NCI-H69 (cell line): ENCODE data around the gene GOLGA6D.
"Not testable (repeated sequence)": the region's sequence is repeated elsewhere in the genome, so short reads cannot be mapped to it uniquely, and the experiment has no call there.

Source experiments
- DNase-seq: peaks from one replicate; lab custom pipeline; 2025; lab: John Stamatoyannopoulos, UW

Gene GOLGA6D, protein sequence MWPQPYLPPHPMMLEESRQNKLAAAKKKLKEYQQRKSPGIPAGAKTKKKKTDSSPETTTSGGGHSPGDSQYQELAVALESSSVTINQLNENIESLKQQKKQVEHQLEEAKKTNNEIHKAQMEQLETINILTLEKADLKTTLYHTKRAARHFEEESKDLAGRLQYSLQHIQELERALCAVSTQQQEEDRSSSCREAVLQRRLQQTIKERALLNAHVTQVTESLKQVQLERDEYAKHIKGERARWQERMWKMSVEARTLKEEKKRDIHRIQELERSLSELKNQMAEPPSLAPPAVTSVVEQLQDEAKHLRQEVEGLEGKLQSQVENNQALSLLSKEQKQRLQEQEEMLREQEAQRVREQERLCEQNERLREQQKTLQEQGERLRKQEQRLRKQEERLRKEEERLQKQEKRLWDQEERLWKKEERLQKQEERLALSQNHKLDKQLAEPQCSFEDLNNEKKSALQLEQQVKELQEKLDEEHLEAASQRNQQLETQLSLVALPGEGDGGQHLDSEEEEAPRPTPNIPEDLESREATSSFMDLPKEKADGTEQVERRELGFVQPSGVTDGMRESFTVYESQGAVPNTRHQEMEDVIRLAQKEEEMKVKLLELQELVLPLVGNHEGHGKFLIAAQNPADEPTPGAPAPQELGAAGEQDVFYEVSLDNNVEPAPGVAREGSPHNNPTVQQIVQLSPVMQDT

GRCh38 chr15:75282572-75282971, at the start of gene GOLGA6D:
GOLGA6D (plus strand) TSS chr15:75282835; CDS start chr15:75282876, 41 bp downstream.
- not testable (repeated sequence) for DNase-seq

DNA sequence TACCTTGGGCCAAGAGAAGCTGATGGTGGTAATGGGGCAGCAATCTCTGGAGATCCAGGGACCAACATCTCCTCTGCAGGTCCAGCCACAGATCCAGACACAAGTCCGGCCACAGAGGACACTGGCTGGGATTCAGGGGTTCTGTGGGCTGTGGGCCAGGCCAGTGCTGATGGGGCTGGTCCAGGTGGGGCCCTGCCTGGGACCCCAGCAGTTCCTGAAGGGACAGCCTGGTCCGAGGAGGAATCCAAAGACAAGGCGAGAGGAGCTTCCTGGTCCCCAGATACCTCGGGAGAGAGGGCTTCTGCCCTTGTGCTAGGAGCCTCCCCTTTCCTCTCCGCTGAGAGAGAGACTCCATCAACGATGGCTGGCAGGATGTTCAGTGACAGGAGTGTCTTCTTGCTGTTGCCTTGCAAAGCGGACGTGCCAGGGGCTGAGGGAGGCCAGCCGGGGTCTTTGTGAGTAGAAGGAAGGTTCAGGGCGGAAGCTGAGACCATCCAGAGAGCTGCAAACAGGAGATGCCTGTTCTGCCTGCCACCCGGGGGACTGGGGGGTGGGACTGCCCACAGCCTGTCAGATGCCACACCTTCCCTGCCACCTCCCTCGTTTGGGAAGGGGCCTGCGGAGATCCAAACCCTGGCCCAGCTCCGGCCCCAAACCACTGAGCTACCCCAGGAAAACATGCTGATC, 49.0 kb upstream of the GOLGA6D start:
- DNase-seq: no peak

GRCh38 chr15:75234191-75234810, 48.3 kb upstream of the GOLGA6D start:
- no peak for DNase-seq

- DNase-seq: no peak
Observed at GRCh38 chr15:75235051-75235673, 47.5 kb upstream of the GOLGA6D start.

DNA sequence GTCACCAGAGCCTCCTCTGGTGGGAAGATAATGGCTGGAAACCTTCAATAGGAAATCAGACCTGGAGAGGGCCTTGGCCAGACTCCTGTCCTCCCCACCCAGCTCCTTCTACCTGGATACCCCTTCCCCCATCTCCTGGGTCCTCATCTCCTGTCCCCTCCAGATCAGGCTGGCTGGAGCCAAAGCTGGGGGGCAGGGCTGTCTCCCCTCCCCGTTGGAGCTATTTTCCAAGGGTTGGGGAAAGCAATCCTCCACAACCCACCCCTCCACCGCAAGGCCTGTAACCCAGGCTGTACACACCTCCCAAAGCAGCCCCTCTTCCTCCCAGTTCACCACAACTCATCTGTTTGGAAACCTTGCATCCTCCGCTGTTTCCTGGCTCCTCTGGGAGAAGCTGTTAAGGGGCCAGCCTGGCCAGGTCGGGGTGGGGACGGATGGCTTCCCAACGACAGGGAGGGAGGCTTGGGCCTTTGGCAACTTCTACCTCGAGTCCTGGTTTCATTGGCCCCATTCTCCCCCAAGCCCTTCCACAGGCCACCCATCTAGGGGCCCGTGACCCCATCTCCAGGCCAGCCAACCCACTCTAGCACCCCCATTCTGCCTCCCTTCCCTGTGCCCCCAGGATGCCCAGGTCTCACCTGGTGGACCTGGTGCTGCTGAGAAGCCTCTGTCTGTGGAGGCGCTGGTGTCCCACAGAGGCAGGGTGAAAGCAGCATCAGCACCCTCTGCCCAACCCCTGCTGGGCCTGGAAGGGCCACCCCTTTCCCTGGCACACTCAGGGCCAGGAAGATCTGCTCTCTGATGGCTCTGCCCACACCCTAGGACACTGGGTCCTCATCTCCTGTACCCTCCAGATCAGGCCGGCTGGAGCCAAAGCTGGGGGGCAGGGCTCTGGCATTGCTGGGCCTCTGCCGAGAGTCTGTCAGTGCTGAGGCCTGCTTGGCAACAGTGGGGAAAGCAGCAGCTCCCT, 46.6 kb upstream of the GOLGA6D start:
- no peak for DNase-seq

- DNase-seq: no peak
Observed at GRCh38 chr15:75237316-75237982, 45.2 kb upstream of the GOLGA6D start.

DNA sequence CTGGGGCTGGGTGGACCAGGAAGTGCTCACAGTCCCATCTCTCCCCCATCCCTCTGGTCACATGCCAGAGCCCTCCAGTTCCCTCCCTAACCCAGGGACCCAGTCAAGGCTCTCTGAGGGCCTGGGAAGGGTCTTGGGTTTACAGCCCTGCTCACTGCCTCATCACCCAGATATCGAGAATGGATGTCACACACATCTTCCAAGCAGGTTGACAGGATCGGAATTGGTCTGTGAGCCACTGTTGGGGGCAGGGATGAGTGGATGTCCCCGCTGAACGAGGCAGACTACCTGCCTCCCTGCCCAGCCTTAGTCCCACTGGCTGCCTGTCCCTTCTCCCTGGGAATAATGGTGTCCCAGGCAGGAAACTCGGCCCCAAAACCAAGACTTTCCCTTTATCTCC, 44.5 kb upstream of the GOLGA6D start:
- no peak for DNase-seq

GRCh38 chr15:75245741-75246140, 36.9 kb upstream of the GOLGA6D start:
- DNase-seq: not testable (repeated sequence)

DNA sequence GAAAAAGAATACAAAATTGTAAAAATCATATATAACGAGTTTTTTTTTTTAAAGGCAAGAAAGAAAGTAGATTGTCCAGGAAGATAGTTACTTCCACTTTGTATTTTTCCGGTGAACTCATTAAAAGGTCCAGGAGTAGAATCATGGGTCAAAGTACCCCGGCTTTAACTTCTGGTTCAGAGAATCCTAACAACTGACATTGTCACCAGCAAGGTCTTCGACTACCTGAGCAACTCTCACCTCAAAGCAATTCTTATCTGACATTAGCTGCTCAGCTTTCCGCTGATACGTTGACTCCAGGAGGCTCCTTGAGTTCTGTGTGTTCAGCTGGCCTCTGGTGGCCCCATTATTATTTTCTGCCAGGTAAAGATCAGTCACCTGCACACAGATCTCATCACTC, 33.6 kb upstream of the GOLGA6D start:
- DNase-seq: not testable (repeated sequence)

DNA sequence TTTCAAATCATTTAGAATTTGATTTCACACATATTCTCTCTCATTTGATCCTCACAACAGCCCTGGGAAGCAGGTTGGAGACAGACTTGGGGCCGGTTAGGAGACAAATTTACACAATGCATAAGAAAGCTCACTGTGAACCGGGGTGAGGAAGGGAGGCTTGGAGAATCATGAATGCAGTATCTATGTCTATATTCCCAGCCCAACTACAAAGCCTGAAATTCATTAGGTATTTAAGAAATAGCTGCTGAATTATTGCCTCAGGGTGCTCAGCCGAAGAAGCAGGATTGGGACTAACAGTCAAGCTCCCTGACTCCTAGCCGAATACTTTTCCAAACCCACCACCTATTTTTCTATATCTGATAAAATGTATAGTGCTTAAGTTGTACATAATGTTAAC, 32.9 kb upstream of the GOLGA6D start:
- no peak for DNase-seq

- DNase-seq: not testable (repeated sequence)
Observed at GRCh38 chr15:75251343-75251742, 31.3 kb upstream of the GOLGA6D start.

GRCh38 chr15:75252285-75252684, 30.4 kb upstream of the GOLGA6D start:
- DNase-seq: not testable (repeated sequence)

DNA sequence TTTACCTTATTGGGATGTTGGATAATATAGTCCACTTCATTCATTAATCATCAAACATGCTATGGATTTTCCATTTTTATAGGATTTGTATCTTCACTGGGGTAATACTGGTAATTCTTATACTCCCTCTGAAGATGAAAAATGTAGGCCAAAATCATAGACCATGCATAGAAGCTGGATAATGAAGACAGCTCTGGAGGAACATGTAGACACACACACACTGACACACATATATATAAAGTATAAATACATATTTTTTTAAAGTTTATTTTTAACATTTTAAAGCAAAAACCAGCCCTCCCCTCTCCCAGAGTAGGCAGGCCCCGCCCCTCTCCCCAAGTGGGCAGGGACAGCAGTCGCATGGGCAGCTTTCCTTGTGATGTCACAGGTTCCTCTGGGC, 24.6 kb upstream of the GOLGA6D start, which contains the start of gene GOLGA6C:
GOLGA6C (plus strand) TSS at position 301 of the 400 bp plus-strand sequence. CDS start 265 bp downstream, outside the sequence.
- DNase-seq: not testable (repeated sequence)

DNA sequence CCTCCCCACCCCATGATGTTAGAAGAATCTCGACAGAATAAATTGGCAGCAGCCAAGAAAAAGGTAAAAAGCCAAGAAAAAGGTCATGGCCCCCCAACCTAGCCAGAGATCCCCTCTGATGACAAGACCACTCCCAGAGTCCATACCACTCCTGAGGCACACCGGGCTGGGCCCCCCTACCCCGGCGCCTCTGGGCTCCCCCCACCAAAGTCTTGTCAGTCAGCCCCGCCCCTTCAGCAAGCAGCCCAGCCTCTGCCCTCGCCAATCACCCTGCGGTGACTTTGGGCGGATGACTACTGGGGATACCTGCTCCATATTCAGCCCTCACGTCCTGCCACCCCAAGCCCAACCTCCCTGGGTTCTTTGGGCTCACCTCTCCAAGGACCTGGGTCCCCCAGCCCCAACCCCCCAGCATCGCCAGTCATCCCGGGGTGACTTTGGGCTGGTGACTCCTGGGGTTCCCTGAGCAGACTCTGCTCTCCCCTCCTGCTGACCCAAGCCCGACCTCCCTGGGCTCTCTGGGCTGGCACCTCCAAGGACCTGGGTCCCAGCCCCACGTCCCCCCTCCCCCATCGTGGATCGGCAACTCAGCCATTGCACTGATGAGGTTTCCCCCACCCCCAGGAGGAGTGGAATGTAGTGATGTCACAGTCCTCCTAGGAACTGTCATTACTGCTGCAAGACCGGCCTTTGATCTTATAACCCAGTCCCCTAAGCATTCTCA, 23.9 kb upstream of the GOLGA6D start:
- DNase-seq: not testable (repeated sequence)

- DNase-seq: not testable (repeated sequence)
Observed at GRCh38 chr15:75259873-75260272, 22.8 kb upstream of the GOLGA6D start.

GRCh38 chr15:75273751-75274359, 8.8 kb upstream of the GOLGA6D start:
- not testable (repeated sequence) for DNase-seq

DNA sequence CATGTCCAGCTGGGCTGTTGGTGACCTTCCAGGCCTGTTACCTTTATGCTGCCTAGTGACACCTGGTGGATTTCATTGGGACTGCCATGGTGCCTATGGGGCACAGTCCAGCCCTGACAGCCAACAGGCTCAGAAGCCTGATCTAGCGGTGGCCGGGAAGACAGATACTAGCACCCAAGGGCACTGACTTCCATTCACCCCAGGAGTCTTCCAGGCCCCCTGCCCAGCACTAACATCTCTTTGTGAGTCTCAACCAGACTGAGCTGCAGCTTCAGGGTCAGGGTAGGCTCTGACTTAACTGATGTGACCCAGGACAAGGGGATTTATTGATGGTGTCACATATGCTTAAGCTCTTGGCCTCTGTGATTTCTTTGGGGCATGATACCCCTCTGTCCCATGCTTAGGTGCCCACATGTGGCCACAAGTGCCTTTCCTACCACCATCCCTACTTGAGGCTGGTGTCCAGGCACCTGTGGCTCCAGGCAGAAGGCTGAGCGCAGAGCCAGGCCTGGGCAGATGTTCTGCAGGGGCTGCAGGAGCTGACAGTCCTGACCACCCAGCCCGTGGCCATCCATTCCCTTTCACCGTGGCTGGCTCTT, 8.0 kb upstream of the GOLGA6D start:
- DNase-seq: not testable (repeated sequence)

GRCh38 chr15:75275617-75276016, 7.0 kb upstream of the GOLGA6D start:
- not testable (repeated sequence) for DNase-seq
